Amniotic epithelial cell (primary cell): ENCODE results near the gene CTSA.
"Not testable (repeated sequence)": the region's sequence is repeated elsewhere in the genome, so short reads cannot be mapped to it uniquely, and the experiment has no call there.

Experiments
- DNase-seq: peaks from one replicate; pipeline ENCODE4 v3.0.0-alpha.2; 2010; ENCODE audit warnings: low read depth

Gene CTSA

GRCh38 chr20:45896641-45897161 is 5.6 kb downstream of the CTSA start:
- no peak for DNase-seq

DNA sequence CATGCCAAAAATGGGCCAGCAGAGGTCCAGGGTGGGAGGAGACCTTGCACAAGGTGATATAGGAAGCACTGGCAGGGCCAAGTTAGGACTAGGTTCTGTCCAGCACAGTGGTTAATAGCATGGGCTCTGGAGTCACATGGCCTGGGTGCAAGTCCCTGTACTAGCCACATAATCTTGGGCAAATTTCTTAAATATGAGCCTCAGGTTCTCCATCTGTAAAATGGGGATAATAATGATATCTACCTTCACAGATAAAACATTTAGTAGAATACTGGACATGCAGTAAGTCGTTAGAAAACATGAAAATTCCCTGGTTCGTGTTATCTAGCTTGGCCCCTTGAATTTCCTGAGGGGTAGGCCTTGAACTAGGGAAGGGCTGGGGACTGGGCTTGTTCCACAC is 6.2 kb downstream of the CTSA start:
- no peak for DNase-seq

DNA sequence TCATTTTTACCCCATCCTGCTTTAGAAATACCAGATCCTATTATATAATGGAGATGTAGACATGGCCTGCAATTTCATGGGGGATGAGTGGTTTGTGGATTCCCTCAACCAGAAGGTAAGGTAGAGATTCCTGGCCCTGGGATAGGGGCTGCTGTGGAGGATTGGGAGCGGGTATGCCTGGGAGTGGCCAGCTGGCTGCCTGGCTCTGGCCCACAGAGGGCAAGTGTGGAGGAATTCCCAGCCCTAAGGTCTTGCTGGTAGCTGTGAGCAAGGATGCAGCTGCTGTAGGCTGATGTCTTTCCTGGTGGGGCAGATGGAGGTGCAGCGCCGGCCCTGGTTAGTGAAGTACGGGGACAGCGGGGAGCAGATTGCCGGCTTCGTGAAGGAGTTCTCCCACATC is 6.6 kb downstream of the CTSA start:
- no peak for DNase-seq

- no peak for DNase-seq
Observed at GRCh38 chr20:45898285-45898684, 7.2 kb downstream of the CTSA start.

- DNase-seq = no peak
Observed at GRCh38 chr20:45899046-45899835, 8.1 kb downstream of the CTSA start.

- not testable (repeated sequence) for DNase-seq
Observed at GRCh38 chr20:45901332-45901731, 10.2 kb downstream of the CTSA start.

DNA sequence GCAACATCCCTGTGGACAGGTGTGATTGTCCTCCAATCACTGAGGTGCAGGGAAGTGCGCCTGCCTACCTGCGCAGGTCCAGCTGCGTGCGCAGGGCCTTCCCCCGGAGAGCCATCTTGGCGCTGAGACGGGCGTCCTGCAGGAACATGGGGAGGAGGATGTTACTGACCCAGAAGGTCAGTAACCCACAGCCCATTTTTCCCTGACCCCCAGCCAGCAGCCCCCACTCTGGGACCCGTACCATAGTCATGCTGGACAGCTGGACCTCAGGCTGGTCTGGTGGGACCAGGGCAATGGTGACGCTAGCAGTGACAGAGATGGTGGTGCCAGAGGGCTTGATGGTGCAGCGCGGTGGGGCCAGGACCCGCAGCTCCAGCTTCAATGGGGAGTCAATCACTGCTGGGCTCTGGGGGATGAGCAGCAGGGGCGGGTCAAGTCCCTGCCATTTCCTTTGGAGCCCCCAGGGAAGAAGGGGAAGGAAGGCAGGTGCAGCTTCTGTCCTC is 11.1 kb downstream of the CTSA start:
- no peak for DNase-seq

GRCh38 chr20:45904583-45905504 is 13.7 kb downstream of the CTSA start:
- DNase-seq = no peak

DNA sequence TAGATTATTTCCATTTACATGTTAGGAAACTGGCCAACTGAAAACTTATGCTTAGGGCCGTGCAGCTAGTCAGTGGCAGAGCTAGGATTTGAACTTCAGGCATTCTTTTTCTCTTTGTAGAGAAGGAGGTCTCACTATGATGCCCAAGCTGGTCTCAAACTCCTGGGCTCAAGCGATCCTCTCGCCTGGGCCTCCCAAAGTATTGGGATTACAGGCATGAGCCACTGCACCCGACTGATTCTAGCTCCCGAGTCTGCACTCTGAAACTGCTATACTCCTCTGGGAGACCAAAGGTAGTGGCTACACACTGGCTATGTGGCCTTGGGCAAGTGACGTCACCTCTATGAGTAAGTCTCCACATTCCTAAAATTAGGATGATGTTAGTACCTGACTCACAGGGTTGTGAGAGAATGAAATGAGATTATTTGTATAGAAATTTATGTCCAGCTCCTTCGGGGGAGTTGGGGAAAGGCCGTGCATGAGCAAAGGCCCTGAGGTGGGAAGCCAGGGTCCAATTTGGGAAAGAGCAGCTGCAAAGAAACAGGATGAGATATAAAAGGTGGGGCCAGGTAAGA is 14.5 kb downstream of the CTSA start:
- peak; percentile 83 for DNase-seq

DNA sequence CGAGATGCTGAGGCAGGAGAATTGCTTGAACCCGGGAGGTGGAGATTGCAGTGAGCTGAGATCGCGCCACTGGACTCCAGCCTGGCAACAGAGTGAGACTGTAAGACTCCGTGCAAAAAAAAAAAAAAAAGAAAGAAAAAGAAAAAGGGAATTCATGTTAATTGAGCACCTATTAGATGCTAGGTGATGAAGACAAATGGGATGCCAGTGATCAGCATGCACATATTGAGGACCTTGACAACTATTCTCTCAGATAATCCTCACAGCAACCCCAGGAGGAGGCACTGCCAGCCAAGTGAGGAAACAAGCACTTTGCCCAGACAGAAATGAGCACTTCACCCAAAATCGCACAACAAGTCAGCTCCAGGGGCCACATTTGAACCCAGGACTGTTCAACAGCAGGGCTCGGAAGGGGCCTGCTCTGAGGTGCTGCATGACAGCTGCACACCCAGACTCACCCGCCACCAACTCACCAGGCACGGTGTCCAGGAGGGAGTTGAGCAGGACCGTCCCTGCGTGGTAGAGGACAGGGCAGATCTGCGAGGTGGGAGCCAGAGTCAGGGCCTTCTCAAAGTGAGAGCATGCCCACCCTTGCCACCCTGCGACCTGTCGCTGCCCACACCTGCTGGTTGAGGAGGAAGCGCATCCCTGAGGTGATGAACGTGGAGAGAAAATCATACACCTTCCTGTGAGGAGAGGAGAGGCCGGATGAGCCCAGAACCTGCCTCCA is 16.2 kb downstream of the CTSA start:
- no peak for DNase-seq

GRCh38 chr20:45908084-45908483 is 16.9 kb downstream of the CTSA start:
- no peak for DNase-seq

DNA sequence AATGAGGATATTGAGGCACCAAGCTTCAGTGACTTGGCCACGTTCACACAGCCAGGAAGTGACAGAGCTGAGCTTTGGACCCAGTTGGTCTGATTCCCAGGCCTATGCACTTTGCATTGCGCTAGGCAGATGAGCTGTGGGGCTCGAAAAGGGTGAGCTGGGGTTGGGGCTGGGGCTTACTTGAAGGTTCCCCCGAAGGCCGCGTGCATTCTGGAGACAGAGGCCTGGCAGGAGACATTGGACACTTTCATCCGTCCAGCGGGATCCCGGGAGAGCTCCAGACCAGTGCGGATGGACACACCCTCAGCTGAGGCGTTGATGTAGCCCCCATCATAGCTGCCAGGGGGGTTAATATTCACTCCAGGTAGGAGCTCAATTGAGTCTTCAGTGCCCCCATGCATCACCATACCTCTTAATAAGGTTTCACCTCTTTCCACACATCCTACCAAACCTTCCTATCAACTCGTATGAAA is 18.2 kb downstream of the CTSA start:
- DNase-seq = no peak

- DNase-seq = no peak
Observed at GRCh38 chr20:45909817-45910669, 18.9 kb downstream of the CTSA start.

DNA sequence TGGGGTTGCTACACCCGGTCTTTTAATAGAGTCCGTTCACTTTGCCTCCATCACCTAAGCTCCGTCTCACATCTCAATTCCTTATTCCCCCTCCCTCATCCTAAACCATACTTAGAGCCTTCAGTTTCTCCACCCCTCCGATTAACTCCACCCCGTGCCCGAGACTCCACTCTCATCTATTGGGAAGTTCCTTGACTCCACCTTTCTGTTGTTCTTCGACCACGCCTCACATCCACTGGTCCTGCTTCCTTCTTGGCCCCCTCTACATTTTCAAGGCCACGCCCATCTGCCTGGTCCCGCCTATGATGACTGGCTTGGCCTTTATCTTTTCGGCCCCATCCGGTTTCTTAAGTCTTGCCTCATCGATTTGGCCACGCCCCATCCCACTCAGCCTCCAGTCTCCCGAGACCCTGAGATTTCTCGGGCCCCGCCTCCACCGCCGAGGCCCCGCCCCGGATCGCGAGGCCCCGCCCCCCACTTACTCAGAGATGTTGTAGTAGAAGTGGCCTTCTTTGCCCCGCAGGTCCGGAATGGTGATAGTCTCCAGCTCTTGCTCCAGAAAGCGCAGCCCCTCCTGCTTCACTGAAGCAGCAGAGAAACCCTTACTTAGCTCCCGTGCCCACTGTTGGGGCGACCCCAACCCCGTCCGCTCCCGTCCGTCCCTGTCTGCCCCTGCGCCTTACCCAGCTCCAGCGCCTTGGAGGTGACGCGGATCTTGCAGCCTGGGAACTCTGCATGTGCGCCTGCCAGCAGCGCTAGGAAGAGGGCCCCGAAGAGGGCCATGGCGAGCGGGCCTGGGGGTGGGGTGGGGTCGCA is 19.7 kb downstream of the CTSA start:
- DNase-seq = peak; percentile 100

GRCh38 chr20:45911486-45912343 is 20.6 kb downstream of the CTSA start, which contains the start of gene PLTP:
TSS of gene PLTP (minus strand) at chr20:45912155. CDS start at chr20:45911452, 703 bp downstream.
- DNase-seq = peak; percentile 55

DNA sequence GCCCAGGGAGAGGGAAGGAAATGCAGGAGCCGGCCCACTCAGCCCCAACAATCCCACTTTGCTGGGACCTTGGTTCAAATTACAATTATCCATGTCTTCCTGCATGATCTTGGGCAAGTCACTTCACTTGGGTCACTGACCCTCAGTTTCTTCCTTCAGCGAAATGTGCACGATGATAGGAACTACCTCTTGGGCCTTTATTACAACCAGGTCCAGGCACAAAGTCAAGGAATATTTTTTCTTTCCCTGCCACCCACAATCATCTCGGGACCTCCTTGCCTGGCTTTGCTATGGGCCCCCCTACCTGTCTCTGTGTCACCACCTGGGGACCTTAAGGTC is 21.2 kb downstream of the CTSA start:
- no peak for DNase-seq

- no peak for DNase-seq
Observed at GRCh38 chr20:45913116-45913515, 22.0 kb downstream of the CTSA start.

- DNase-seq = peak; percentile 65
Observed at GRCh38 chr20:45917790-45918141, 26.6 kb downstream of the CTSA start.
